Kidney (tissue), 14 donors: ENCODE data around the gene EGFL8. TPM values are rescaled to one million over a fixed set of nuclear protein-coding genes. Genes with fewer than 3 reads are reported as not detected.

Experiments used
- DNase-seq, 5 donors: peaks; one replicate each; pipeline ENCODE4 v3.0.0-alpha.2; 2013 to 2020
- FAIRE-seq: peaks from 2 replicates; lab custom pipeline; 2012; peaks lifted over from hg19 to GRCh38; lab: Jason Lieb, UNC
- H3K27ac ChIP-seq, 2 donors: one replicate each; pipeline ENCODE4 v1.7.0; 2013; ENCODE audit warnings: low read depth in 2 of 2, low read length in 2 of 2, inconsistent platforms in 1 of 2
- H3K27me3 ChIP-seq: one replicate; pipeline ENCODE4 v1.7.1; 2013; ENCODE audit warnings: low read length, inconsistent platforms; ENCODE audit not compliant: control insufficient read depth, insufficient read depth
- H3K36me3 ChIP-seq, 3 donors: one replicate each; pipeline versions ENCODE4 v1.7.0 to v1.7.1; 2013; ENCODE audit warnings: low read length in 3 of 3, control low read depth in 1 of 3, inconsistent platforms in 1 of 3; ENCODE audit not compliant: insufficient read depth in 3 of 3, control insufficient read depth in 2 of 3
- H3K4me1 ChIP-seq, 3 donors: one replicate each; pipeline versions ENCODE4 v1.7.0 to v1.7.1; 2013; ENCODE audit warnings: low read length in 3 of 3, inconsistent platforms in 1 of 3, low read depth in 1 of 3; ENCODE audit not compliant: control insufficient read depth in 2 of 3, insufficient read depth in 2 of 3
- H3K4me3 ChIP-seq, 3 donors: one replicate each; pipeline versions ENCODE4 v1.7.0 to v1.8.1; 2013; ENCODE audit warnings: low read length in 3 of 3, control low read depth in 1 of 3, inconsistent platforms in 1 of 3
- H3K9ac ChIP-seq, 3 donors: one replicate each; pipeline versions ENCODE4 v1.7.0 to v1.7.1; 2013; ENCODE audit warnings: low read length in 3 of 3, control low read depth in 1 of 3, inconsistent platforms in 1 of 3
- H3K9me3 ChIP-seq, 3 donors: one replicate each; pipeline versions ENCODE4 v1.7.0 to v1.7.1; 2013; ENCODE audit warnings: low read length in 3 of 3, control low read depth in 1 of 3, inconsistent platforms in 1 of 3; ENCODE audit not compliant: control insufficient read depth in 2 of 3, insufficient read depth in 1 of 3
- CTCF ChIP-seq: IDR thresholded peaks from 3 replicates; pipeline ENCODE4 v1.5.1; 2012; ENCODE audit warnings: mild to moderate bottlenecking, moderate library complexity, borderline replicate concordance; ENCODE audit not compliant: insufficient read depth; ENCODE audit errors: extremely low read depth
- intact Hi-C: fragments of 100-400 bp; cut with DNase I; formaldehyde crosslinking; loops from one replicate; pipeline ENCODE4 v1.11.1; 2022
- polyA plus RNA-seq: library from polyadenylated mRNA; stranded (reverse); fragments of 350-450 nt; fragmentation: Illumina TruSeq; extraction: RNeasy Lipid Tissue Mini Kit (QIAGEN cat#74804); gene quantifications from one replicate; pipeline ENCODE4 v1.2.3, GENCODE V29; 2014; ENCODE audit warnings: low read depth, low replicate concordance; ENCODE audit not compliant: insufficient read depth
- total RNA-seq: library from RNA; stranded (reverse); fragmentation: NEBNext Ultra II Directional; extraction: Animal tissue kit (Norgen Biotek cat#: 25700); gene quantifications from one replicate; pipeline ENCODE4 v1.2.1, GENCODE V29; 2021
- donor health status: control.
- donor health status: control.
- donor health status: control.
- donor health status: control.
- donor health status: control.
- donor health status: DM: yes; HTN: yes; CAD: no.
- donor health status: Normal renal cell carcinoma (clear cell type).

EGFL8 gene
- total and polyA plus RNA-seq, 2 donors from 2014 or later = 15.0 to 18.3 TPM

- Histone ChIP-seq H3K36me3 (no peaks in the 10 kb centered on the region), H3K27ac (no peak overlapping the region), H3K9me3 (no peaks in the 10 kb centered on the region), H3K27me3 (no peaks in the 10 kb centered on the region), H3K4me1 (peaks cover 7 to 22% (median 12%) of the 10 kb centered on the region in 3 donors), H3K9ac (no peak overlapping the region), H3K4me3 (no peak overlapping the region)
- no peak for TF ChIP-seq CTCF
- no peak for FAIRE-seq
- intact Hi-C loops = no loop called here
- no peak for DNase-seq
These were observed 32.9 kb upstream of the EGFL8 start for GRCh38 chr6:32131439-32131948.

DNA sequence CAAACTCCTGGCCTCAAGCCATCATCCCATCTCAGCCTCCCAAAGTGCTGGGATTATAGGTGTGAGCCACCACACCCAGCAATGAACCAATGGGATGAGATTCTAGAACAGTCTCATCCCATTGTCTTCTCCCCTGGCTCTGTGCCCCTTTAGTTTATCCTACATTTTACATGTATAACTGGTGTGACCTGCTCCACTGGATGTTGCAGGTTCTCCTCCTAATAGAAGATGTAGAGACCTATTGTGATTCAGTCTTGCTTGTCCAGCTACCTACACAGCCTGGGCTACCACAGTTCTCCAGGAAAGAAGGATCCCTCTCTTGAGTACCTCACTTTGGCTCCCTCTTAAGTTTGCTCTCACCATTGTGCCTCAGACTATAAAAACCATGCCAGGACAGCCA is 32.3 kb upstream of the EGFL8 start:
- H3K27me3 ChIP-seq = no peaks in the 10 kb centered on the region
- intact Hi-C loops = no loop called here

DNA sequence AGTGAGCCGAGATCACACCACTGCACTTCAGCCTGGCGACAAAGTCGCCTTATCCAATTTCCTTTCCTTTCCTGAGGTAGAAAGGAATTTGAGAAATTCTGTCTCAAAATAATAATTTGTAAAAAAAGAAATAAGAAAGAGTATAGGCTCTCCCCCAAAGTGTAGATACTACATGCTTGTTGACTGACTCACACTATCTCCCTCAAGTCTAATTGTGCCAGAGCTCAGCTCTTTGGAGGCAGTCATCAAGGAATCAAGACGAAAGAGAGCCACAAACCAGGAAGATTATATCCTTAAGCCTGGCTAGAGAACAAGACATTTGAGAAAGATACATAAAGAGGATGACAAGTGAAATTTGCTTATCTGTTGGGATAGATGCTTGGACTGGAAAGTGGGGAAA is 30.6 kb upstream of the EGFL8 start:
- no peak overlapping the region for H3K4me3 ChIP-seq
- H3K36me3 ChIP-seq = no peaks in the 10 kb centered on the region
- H3K27me3 ChIP-seq = no peaks in the 10 kb centered on the region
- H3K4me1 ChIP-seq = peaks cover 0 to 8% (median under 1%) of the 10 kb centered on the region in 3 donors
- DNase-seq = no peak
- intact Hi-C loops = no loop called here
- TF ChIP-seq CTCF = no peak
- no peak overlapping the region for H3K9ac ChIP-seq
- no peak overlapping the region for H3K27ac ChIP-seq
- FAIRE-seq = no peak
- no peaks in the 10 kb centered on the region for H3K9me3 ChIP-seq

More for the DNA sequence above, 32.3 kb upstream of the EGFL8 start:
- H3K27ac ChIP-seq = no peak overlapping the region
- H3K9me3 ChIP-seq = no peaks in the 10 kb centered on the region
- no peak for TF ChIP-seq CTCF
- DNase-seq = no peak
- H3K36me3 ChIP-seq = no peaks in the 10 kb centered on the region
- H3K9ac ChIP-seq = no peak overlapping the region
- H3K4me1 ChIP-seq = peaks cover 3 to 18% (median 9%) of the 10 kb centered on the region in 3 donors
- FAIRE-seq = no peak
- H3K4me3 ChIP-seq = no peak overlapping the region

- H3K9ac ChIP-seq = no peak overlapping the region
- no peaks in the 10 kb centered on the region for H3K9me3 ChIP-seq
- H3K4me3 ChIP-seq = no peak overlapping the region
- DNase-seq = no peak
- intact Hi-C loops = no loop called here
- H3K36me3 ChIP-seq = no peaks in the 10 kb centered on the region
- TF ChIP-seq CTCF = no peak
- no peaks in the 10 kb centered on the region for H3K27me3 ChIP-seq
- FAIRE-seq = no peak
- H3K27ac ChIP-seq = no peak overlapping the region
- no peaks in the 10 kb centered on the region for H3K4me1 ChIP-seq
These were observed 26.9 kb upstream of the EGFL8 start for GRCh38 chr6:32137454-32137853.
